Skeletal muscle satellite cell (primary cell): ENCODE results near the gene VIPR1. TPM values are rescaled to one million over a fixed set of nuclear protein-coding genes. Genes with fewer than 3 reads are reported as not detected.
"Not testable (repeated sequence)": the region's sequence is repeated elsewhere in the genome, so short reads cannot be mapped to it uniquely, and the experiment has no call there.

Source experiments
- H3K27me3 ChIP-seq: 2 replicates; pipeline ENCODE4 v1.7.0; 2013; ENCODE audit warnings: low read length; ENCODE audit not compliant: control insufficient read depth, insufficient read depth
- H3K36me3 ChIP-seq: 2 replicates; pipeline ENCODE4 v1.7.0; 2013; ENCODE audit warnings: mild to moderate bottlenecking, control low read depth, low read length; ENCODE audit not compliant: insufficient read depth
- H3K4me1 ChIP-seq: 2 replicates; pipeline ENCODE4 v1.7.0; 2013; ENCODE audit warnings: low read length; ENCODE audit not compliant: control insufficient read depth, insufficient read depth
- H3K4me2 ChIP-seq: 2 replicates; pipeline ENCODE4 v1.7.0; 2013; ENCODE audit warnings: mild to moderate bottlenecking, low read length
- H3K4me3 ChIP-seq: 2 replicates; pipeline ENCODE4 v1.7.0; 2013; ENCODE audit warnings: low read length
- H3K9ac ChIP-seq: 2 replicates; pipeline ENCODE4 v1.7.0; 2013; ENCODE audit warnings: mild to moderate bottlenecking, low read depth, low read length, moderate library complexity
- H3K9me3 ChIP-seq: replicated peaks from 2 replicates; pipeline ENCODE4 v1.7.0; 2013; ENCODE audit warnings: mild to moderate bottlenecking, control low read depth, low read length
- small RNA-seq: library from RNA; depleted of rRNA; stranded (forward); fragments of <200 nt; gene quantifications from one replicate; pipeline ENCODE3, GENCODE V24; 2012

VIPR1 gene

DNA sequence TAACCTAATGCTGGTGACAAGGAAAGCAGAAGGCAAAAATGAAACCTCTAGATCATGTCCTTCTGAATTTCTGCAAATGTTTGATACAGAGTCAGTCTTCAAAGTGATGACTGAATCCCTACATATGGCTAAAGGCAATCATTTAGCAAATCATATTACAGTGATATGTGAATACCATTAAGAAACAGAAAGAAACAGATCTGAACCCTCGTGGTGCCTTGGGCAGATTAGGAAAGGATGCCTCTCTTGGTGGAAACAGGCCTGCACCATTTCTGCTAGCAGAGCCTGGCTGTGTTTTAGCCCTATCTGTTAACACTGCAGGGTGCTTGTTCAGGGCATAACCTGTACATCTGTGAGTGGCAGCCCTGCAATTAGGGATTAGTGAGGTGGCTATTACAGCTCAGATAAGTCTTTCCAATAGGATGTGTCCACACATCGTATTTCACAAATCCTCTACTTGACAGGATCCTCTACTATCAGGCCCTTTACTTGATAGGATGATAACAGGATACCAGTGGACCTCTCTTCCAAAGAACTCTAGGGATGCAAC is 67.2 kb downstream of the VIPR1 start:
- Histone ChIP-seq H3K4me1 (no peaks in the 10 kb centered on the region), H3K4me2 (no peak overlapping the region), H3K9me3 (no peaks in the 10 kb centered on the region), H3K27me3 (no peaks in the 10 kb centered on the region), H3K9ac (no peak overlapping the region), H3K36me3 (peaks cover 24% of the 10 kb centered on the region), H3K4me3 (no peak overlapping the region)

DNA sequence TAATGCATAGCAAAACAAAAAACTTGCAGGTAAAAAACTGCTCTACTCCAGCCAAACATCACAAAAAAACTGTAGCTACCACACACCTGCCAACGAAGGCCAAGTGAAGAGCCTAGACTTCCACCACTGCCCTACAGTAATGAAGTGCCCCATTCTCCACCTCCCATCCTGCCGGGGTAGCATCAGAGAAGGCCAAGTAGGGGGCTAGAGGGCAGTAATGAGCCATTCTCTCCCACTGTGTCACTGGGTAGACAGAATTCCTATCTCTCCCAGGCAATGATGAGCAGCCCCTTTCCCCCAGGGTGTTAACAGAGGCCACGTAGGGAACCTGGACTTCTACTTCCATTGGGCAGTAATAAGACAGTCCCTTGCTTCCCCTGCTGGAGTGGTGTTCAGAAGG is 69.8 kb downstream of the VIPR1 start:
- peaks cover 23% of the 10 kb centered on the region for H3K36me3 ChIP-seq
- H3K4me2 ChIP-seq: no peak overlapping the region
- H3K27me3 ChIP-seq: no peaks in the 10 kb centered on the region
- H3K9me3 ChIP-seq: peaks cover 5% of the 10 kb centered on the region
- no peak overlapping the region for H3K4me3 ChIP-seq
- no peak overlapping the region for H3K9ac ChIP-seq
- no peaks in the 10 kb centered on the region for H3K4me1 ChIP-seq

DNA sequence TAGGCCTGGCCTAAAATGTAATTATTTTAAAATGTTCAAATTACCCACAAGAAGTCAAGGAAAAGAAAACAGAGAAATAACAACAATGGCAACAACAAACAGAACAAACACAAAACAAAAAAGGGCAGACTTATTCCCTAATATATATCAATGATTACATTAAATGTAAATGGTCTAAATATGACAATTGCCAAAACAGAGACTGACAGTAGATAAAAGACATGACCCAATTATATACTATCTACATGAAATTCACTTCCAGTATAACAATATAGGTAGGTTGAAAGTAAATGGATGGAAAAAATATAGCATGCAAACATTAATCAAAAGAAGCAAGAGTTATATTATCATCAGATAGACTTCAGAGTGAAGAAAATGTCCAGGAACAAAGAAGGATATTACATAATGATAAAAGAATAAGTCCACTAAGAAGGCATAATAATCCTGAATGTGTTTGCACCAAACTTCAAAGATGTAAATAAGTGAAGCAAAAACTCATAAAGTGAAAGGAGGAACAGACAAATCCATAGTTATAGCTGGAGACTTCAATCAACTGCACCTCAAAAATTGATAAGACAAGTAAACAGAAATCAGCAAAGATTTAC is 72.8 kb downstream of the VIPR1 start:
- no peak overlapping the region for H3K9ac ChIP-seq
- peaks cover 17% of the 10 kb centered on the region for H3K36me3 ChIP-seq
- no peak overlapping the region for H3K4me2 ChIP-seq
- H3K4me3 ChIP-seq: no peak overlapping the region
- H3K9me3 ChIP-seq: peaks cover 5% of the 10 kb centered on the region
- peaks cover 4% of the 10 kb centered on the region for H3K4me1 ChIP-seq
- no peaks in the 10 kb centered on the region for H3K27me3 ChIP-seq

DNA sequence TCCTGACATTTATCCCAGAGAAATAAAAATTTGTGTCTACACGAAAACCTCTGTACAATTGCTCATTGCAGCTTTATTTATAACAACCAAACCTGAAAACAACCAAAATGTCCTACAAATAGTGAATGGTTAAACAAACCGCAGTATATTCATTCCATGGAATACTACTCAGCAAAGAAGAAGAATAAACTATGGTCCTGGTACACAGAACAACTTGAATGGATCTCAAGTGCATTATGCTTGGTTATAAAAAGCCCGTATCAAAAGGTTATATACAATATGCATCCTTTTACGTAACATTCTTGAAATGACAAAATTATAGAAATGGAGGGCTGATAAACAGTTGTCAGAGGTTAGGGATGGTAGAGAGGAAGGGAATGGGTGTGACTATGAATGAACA is 75.6 kb downstream of the VIPR1 start:
- peaks cover 13% of the 10 kb centered on the region for H3K4me1 ChIP-seq
- H3K9ac ChIP-seq: no peak overlapping the region
- H3K9me3 ChIP-seq: peaks cover 5% of the 10 kb centered on the region
- H3K27me3 ChIP-seq: no peaks in the 10 kb centered on the region
- peaks cover 17% of the 10 kb centered on the region for H3K36me3 ChIP-seq
- H3K4me3 ChIP-seq: no peak overlapping the region
- H3K4me2 ChIP-seq: no peak overlapping the region

DNA sequence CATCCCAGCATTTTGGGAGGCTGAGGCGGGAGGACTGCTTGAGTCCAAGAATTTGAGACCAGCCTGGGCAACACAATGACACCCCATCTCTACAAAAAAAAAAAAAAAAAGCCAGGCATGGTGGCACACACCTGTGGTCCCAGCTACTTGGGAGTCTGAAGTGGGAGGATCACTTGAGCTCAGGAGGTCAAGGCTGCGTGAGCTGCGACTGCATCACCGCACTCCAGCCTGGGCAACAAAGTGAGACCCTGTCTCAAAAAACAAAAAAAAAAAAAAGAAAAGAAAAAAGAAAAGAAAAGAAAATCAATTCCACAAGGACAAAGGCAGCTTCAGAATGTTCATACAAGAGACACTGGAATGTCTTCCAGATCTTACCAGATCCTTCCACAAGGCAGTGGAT is 76.9 kb downstream of the VIPR1 start:
- H3K9me3 ChIP-seq, H3K9ac ChIP-seq, H3K4me2 ChIP-seq, H3K27me3 ChIP-seq, H3K4me3 ChIP-seq: not testable (repeated sequence)
- peaks cover 12% of the 10 kb centered on the region for H3K36me3 ChIP-seq
- peaks cover 13% of the 10 kb centered on the region for H3K4me1 ChIP-seq

DNA sequence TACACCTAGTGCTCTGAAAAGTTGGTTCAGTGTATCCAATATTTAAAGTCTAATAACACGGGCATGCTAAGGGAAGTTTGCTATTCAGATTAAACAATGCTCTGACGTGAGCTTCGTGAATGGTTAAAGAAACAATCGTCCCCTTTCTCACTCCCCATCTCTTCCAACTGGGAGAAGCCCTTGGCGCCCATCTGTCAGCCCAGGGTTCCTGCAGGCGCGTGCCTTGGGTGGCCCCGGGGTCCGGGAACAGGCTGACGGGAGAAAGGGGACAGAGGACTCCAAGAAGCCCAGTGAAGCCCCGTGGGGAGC is 78.9 kb downstream of the VIPR1 start:
- Histone ChIP-seq H3K4me3 (peak overlapping the region; percentile 96), H3K36me3 (no peaks in the 10 kb centered on the region), H3K9me3 (no peaks in the 10 kb centered on the region)

DNA sequence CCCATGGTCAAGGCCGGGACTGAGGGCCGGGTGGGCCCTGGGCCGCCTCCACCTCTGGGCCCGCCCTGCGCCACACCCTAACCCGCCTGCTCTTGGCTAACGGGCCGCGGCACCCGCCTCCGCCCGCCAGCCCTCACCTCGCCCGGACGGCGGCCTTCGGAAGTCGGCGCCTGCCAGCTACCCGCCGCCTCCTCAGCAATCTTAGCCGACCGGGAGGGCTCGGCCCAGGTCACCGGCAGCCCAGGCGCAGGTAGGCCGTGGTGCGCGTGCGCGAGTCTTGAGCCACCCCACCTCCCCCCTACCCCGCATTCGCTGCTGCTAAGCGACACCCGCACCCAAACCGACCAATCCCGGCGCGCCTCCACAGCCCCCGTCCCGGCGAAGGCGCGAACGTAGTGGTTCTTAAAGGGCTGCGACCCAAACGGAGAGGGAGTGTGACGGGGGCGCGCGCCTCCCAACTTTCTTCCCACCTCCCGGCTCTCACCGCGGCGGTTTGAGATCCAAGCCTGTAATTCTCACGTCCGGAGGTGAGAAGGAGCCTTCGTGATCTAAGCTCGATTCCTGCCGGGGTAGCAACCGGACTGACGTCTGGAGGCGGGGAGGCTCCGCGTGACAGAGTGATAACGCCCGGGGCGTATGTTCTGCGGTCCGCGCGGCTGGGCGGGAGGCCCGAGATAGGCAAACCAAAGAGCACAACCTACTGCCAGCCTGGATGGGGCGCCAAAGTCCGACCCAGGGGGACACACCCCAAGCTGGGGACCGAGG is 79.4 kb downstream of the VIPR1 start, which contains the start of gene SEC22C:
SEC22C (minus strand) TSS at position 259 of the 765 bp plus-strand sequence. CDS start 12,921 bp downstream, outside the sequence.
- H3K4me2 ChIP-seq: peak within 1 kb of the TSS; percentile 83
- H3K9ac ChIP-seq: peak within 1 kb of the TSS; percentile 93
- H3K4me3 ChIP-seq: peak within 1 kb of the TSS; percentile 96
- H3K36me3 ChIP-seq: no peaks in the 10 kb centered on the region
- H3K4me1 ChIP-seq: peaks cover 13% of the 10 kb centered on the region
- H3K9me3 ChIP-seq: no peaks in the 10 kb centered on the region
- H3K27me3 ChIP-seq: no peaks in the 10 kb centered on the region

More for the DNA sequence above, 78.9 kb downstream of the VIPR1 start:
- Histone ChIP-seq H3K4me2 (peak overlapping the region; percentile 83), H3K9ac (peak overlapping the region; percentile 93), H3K27me3 (no peaks in the 10 kb centered on the region), H3K4me1 (peaks cover 13% of the 10 kb centered on the region)

DNA sequence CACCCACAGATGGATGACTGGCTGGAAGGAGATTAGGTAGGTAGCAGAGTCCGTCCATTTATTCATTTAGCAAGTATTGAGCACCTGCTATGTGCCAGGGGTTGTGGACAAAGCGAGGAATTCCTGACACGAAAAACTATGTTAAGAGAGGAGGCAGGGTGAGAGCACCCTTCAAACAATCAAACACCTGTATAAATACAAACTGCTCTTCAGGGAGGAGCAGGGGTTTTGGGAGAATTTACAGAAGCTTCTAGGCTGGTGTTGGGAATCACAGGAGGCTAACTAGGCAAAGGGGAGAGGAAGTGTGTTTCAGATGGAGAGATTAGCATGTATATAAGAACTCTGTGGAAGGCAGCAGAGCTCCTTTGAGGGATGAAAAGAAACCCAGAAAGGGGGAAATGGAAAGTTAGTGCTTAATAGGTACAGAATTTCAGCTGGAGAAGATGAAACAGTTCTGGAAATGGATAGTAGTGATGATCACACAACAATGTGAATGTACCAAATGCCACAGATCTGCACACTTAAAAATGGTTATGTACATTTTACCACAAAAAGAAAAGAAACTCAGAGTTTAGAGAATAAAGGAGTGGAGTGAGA is 80.1 kb downstream of the VIPR1 start:
- peak overlapping the region; percentile 96 for H3K4me3 ChIP-seq
- no peaks in the 10 kb centered on the region for H3K36me3 ChIP-seq
- no peaks in the 10 kb centered on the region for H3K9me3 ChIP-seq
- H3K4me1 ChIP-seq: peaks cover 13% of the 10 kb centered on the region
- H3K9ac ChIP-seq: peak overlapping the region; percentile 93
- H3K27me3 ChIP-seq: no peaks in the 10 kb centered on the region
- H3K4me2 ChIP-seq: peak overlapping the region; percentile 83

Small RNAs within 50 kb of the gene (small RNA-seq; reads per million reads assigned to genes)
- gene AC092047.1: not detected
